ENCODE data around the gene RBM27.
"Not testable (repeated sequence)": the region's sequence is repeated elsewhere in the genome, so short reads cannot be mapped to it uniquely, and the experiment has no call there.

RBM27 gene

DNA sequence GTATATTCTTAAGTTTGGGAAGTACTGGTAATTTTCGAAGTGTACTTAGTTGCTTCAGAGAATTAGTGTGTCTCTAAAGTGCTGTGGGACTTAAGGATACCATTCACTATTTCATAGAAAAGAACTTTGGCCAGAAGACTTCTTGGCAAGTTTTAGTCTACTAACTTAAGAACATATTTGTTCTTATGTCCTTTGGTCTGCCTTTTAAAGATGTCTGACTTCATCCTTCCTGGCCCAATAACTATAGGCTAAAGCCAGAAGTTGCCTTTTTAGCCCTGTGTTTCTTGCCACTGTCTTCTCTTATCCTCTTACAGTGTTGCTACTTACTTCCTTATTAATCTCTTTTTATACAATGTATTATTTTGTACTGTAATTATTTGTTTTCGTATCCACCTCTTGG is 6.3 kb downstream of the RBM27 start:
- DNase-seq: no peak

DNA sequence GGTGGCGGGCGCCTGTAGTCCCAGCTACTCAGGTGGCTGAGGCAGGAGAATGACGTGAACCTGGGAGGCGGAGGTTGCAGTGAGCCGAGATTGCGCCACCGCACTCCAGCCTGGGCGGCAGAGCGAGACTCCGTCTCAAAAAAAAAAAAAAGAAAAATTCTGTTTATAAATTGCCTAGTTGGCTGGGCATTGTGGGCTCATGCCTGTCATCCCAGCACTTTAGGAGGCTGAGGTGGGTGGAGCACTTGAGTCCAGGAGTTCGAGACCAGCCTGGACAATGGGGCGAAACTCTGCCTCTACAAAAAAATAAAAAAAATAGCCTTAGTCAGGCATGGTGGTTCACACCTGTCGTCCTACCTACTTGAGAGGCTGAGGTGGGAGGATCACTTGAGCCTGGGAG is 7.4 kb downstream of the RBM27 start:
- not testable (repeated sequence) for DNase-seq

DNA sequence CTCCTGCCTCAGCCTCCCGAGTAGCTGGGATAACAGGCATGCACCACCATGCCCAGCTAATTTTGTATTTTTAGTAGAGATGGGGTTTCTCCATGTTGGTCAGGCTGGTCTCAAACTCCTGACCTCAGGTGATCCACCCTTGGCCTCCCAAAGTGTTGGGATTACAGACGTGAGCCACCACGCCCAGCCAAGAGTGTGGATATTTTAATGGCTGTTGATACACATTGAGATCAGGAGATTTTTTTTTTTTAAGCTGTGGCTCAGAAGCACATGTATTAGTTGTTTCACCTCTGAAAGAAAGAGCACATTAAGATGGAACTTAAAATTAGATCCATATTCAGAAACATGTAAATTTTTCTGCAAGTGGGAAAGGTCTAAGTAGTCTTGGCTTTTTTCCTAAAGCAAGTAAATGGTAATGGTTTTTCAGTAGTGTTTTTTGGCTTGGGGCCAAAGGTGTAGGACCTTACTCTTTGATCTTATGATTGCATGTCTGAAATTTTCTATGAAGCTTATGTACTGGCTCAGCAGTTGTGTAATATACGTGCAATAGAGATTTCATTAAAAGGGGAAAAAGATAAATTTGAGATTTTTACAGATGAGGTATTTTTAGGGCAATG is 9.9 kb downstream of the RBM27 start:
- no peak for DNase-seq

DNA sequence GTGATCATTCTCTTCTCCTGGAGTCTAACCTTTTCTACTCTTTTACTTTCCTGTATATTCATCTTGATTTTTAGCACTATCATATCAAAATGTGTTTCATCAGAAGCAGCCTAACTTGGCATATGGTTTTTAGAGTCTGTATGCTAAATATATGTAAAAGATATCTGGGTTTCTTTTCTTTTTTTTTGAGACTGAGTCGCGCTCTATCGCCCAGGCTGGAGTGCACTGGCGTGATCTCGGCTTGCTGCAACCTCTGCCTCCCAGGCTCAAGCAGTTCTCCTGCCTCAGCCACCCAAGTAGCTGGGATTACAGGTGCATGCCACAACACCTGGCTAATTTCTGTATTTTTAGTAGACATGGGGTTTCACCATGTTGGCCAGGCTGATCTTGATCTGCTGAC is 11.5 kb downstream of the RBM27 start:
- not testable (repeated sequence) for DNase-seq

DNA sequence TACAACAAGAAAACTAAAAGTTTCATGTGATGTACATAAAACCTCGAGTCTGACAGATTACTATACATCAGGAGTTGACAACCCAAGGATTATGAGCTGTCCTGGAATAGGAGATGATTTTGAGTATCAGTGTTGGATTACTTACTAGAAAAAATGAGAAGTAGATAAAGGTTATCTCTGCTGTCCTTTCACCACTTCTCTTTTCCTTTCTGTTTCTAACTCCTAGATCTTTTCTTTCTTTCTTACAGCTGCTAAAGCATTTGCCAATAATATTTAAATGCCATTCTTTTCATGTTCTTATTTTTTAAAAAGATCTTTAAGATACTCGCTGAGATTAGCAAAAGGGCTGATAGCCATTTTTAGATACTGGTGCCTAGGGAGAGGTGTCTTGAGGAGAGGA is 14.8 kb downstream of the RBM27 start:
- DNase-seq: no peak

DNA sequence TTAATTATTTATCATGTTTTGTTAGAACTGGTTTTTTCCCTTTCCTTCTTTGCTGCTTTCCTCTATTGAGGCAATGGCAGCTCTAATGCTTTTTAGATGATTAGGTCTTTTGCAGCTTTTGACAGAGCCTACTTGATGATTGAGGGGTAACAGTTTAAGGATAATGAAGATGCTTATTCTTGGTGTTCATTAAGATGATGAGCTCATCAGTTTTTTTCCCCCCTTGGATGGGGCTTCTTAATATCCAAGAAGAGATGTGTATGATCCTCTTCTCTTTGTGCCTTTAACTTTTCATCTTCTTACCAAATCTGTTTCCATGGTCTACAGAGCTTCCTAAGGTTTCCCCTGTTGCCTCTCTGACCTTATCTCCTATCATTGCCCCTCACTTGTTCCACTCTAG is 15.8 kb downstream of the RBM27 start:
- DNase-seq: no peak

DNA sequence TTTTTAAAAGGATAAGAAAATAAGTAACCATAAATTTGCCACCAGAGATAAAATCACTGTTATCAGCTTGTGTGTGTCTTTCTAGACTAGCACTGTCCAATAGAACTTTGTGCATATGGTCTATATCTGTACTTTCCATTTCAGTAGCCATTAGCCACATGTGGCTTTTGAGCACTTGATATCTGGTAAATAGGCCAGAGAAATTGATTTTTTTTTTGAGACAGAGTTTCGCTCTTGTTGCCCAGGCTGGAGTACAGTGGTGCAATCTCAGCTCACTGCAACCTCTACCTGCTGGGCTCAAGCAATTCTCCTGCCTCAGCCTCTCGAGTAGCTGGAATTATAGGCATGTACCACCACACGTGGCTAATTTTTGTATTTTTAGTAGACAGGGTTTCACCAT is 17.8 kb downstream of the RBM27 start:
- no peak for DNase-seq

DNA sequence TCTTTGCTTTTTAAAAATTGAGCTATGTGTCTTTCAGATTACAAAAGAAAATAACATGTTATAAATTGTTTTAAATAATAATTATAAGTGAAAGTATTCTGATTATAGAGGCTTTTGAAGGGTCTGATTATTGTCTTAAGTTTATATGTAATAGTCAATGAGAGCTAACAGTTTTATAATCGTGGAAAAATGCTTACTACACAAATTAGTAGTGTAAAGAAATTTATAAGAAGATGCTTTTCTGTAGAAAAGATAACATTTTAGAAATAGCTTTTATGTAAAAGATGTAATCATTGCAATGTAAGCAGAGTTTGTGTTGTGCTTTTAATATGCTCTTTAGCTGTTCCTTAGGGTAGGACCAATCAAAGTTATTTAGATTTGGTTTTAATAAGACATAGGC is 18.6 kb downstream of the RBM27 start:
- no peak for DNase-seq

DNA sequence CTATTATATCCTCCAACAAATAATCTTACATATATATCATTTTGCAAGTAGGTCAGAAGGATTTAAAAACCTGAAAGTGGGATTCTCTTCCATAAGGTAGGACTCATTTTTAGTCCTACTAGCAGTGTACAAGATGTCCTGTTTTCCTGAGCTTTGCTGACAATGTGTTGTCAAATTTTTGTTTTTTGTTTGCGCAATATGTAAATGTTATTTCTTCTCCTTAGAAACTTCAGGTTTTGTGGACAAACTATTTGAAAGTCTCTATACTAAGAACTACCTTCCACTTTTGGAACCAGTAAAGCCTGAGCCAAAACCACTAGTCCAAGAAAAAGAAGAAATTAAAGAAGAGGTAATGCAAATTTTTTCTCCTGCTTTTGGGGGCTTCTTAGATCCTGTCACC is 19.8 kb downstream of the RBM27 start:
- DNase-seq: no peak

DNA sequence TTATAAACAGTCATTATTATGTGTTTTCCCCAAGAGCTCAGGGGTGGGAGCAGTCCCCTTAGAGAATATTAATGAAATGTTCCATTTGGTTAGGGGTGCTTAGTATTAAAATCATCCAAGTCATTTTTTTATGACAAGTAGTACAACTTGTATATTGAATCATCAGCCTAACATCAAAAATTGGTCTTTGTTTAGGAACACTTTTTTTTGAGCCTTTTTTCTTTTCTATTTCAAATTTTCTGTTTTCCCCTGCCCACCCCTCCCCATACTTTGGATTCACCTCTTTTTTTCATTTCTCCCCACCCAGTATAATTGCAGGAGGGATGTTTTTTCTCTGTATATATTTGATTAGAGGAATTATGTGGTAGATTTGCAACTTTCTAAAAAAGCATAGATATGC is 25.8 kb downstream of the RBM27 start:
- no peak for DNase-seq

DNA sequence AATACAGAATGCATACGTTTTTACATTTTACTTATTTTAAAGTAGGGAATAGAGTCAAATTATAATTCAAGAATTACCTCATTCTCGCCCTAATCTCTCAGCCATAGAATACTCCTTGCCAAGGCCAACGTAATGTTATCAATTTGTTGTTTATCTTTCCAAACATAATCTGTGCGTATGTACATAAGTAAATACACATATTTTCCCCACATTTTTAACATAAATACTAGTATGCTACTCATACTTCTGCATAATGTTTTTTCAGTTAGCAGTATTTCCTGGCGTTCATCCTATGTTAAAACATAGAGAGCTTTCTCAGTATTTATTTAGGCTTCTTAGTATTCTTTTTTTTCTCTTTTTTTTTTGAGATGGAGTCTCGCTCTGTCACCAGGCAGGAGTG is 28.8 kb downstream of the RBM27 start:
- DNase-seq: no peak

DNA sequence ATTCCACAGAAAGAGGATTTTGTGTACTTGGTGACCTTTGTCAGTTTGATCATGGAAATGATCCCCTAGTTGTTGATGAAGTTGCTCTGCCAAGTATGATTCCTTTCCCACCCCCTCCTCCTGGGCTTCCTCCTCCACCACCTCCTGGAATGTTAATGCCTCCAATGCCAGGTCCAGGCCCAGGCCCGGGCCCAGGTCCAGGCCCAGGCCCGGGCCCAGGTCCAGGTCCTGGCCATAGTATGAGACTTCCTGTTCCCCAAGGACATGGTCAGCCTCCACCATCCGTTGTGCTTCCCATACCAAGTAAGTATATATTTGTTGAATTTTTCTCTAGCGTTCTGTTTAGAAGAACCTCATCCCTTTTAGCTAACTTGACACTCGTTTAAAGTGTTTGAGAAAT is 30.0 kb downstream of the RBM27 start:
- DNase-seq: no peak

DNA sequence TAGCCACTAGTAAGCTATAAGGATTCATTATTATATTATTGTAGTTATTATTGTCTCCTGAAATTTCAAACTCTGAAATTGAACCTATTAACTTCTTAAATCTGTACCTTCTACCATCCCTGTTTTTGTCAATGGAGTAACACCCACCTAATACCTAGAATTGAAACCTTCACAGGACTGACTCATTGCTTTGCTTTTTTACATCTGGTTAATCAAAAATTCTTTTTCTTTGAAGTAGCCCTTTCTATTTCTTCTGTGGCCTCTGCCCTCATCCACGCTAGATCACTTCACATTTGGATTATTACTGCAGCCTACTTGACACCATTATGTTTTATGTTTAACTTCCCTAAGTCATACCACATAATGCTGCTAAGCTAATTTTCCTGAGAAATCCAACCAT is 35.6 kb downstream of the RBM27 start:
- DNase-seq: no peak

DNA sequence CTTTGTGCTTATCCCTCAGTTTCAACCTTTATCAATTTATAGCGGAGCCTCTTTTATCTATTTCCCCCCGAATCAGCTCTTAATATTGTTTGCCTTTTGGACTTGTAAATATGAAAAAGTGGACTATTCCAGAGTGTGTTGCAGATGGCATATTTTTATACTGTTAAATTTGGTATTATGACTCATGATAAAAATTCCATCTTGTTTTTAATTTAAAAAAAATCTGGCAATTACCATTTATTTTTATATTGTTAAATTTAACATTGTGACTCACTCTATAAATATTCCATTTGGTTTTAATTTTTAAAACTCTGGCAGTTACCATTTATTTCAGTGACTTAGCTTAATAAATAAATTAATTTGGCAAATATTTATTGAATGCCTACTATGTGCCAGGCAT is 37.5 kb downstream of the RBM27 start:
- DNase-seq: no peak

DNA sequence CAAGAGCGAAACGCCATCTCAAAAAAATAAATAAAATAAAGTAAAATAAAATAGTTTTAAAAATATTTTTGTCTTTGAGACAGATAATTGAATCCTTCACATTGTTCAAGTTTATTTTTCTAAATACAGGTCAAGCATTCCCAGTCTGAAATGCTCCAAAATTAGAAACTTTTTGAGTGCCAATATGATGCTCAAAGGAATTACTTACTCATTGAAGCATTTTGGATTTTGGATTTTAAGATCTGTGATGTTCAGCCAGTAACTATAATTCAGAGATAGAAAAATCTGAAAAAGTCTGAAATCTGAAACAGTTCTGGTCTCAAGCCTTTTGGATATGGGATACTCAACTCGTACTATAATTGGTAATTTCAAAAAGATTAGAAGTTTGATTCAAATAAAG is 39.8 kb downstream of the RBM27 start:
- no peak for DNase-seq

DNA sequence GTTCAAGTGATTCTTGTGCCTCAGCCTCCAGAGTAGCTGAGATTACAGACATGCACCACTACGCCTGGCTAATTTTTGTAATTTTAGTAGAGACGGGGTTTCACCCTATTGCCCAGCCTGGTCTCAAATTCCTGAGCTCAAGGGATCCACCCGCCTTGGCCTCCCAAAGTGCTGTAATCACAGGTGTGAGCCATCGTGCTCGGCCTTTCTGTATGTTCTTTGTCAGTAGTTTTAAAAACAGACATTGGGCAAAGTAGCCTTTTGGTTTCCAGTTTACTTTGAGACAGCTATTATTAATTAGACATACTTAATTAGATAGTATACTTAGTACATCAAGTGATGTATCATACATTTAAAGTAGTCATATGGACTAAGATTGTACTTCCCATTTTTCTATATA is 45.2 kb downstream of the RBM27 start:
- DNase-seq: no peak

DNA sequence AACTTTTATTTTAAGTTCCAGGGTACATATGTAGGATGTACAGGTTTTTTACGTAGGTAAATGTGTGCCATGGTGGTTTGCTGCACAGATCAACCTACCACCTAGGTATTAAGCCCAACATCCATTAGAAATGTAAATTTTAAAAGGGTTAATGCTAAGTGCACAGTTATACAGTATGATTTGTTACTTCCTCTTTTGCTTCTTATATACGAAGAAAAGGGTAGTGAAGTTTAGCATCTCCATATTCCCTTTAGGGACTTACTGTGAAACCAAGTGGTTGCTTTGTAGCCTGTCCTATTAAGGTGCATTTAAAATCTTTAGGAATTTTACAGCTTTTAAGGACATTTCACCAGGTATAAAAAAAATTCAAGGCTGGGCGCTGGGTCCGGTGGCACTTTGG is 46.4 kb downstream of the RBM27 start:
- DNase-seq: no peak
